ENCODE data around the gene EVA1B. TPM values are rescaled to one million over a fixed set of nuclear protein-coding genes. Genes with fewer than 3 reads are reported as not detected.

The EVA1B gene
- total RNA-seq, 1 donor from 2014 or later: 3.1 TPM

- Histone ChIP-seq H3F3A (ENCODE audit: low read depth) (peaks cover 29% of the 10 kb centered on the region), H4K20me1 (ENCODE audit: low read depth) (peaks cover 33% of the 10 kb centered on the region), H3K27me3 (no peaks in the 10 kb centered on the region), H3K36me3 (peaks cover 15% of the 10 kb centered on the region), H3K9ac (no peak overlapping the region), H3K27ac (no peak overlapping the region), H3K4me3 (no peak overlapping the region), H3K4me1 (no peaks in the 10 kb centered on the region), H3K9me3 (ENCODE audit: low read depth) (no peaks in the 10 kb centered on the region), H3K4me2 (no peak overlapping the region), H3K79me2 (ENCODE audit: low read depth) (peaks cover 43% of the 10 kb centered on the region), H2AFZ (replicated peaks) (no peak overlapping the region)
- Mint-ChIP-seq H3K4me1 (peaks cover 2% of the 10 kb centered on the region), H3K4me3 (no peak overlapping the region), H3K27me3 (ENCODE audit: insufficient read depth, low read depth) (no peaks in the 10 kb centered on the region), H3K9me3 (no peaks in the 10 kb centered on the region), H3K27ac (no peak overlapping the region), H3K36me3 (peaks cover 29% of the 10 kb centered on the region)
- TF ChIP-seq EZH2 (IDR thresholded peaks at IDR 0.05) (no peak), CTCF (IDR thresholded peaks at IDR 0.05) (peak; percentile 85), EZH2phosphoT487 (IDR thresholded peaks at IDR 0.05) (no peak)
- DNase-seq (ENCODE audit: low spot score): peak; percentile 89
Measured at GRCh38 chr1:36285443-36286101, 37.9 kb downstream of the EVA1B start.

GRCh38 chr1:36284517-36284916, 38.9 kb downstream of the EVA1B start:
- Mint-ChIP-seq H3K27me3 (ENCODE audit: insufficient read depth, low read depth) (no peaks in the 10 kb centered on the region), H3K4me3 (no peak overlapping the region), H3K36me3 (peaks cover 26% of the 10 kb centered on the region), H3K9me3 (no peaks in the 10 kb centered on the region), H3K4me1 (peaks cover 5% of the 10 kb centered on the region), H3K27ac (no peak overlapping the region)
- Histone ChIP-seq H3F3A (ENCODE audit: low read depth) (peaks cover 29% of the 10 kb centered on the region), H3K4me2 (no peak overlapping the region), H4K20me1 (ENCODE audit: low read depth) (peaks cover 44% of the 10 kb centered on the region), H3K9ac (no peak overlapping the region), H3K9me3 (ENCODE audit: low read depth) (no peaks in the 10 kb centered on the region), H3K36me3 (peaks cover 15% of the 10 kb centered on the region), H3K4me1 (no peaks in the 10 kb centered on the region), H3K27ac (peak overlapping the region; percentile 51), H2AFZ (replicated peaks) (no peak overlapping the region), H3K4me3 (no peak overlapping the region), H3K27me3 (no peaks in the 10 kb centered on the region), H3K79me2 (ENCODE audit: low read depth) (peaks cover 51% of the 10 kb centered on the region)
- TF ChIP-seq EZH2phosphoT487 (IDR thresholded peaks at IDR 0.05) (no peak), CTCF (IDR thresholded peaks at IDR 0.05) (no peak)
- no peak for DNase-seq (ENCODE audit: low spot score)

GRCh38 chr1:36284061-36284460, 39.4 kb downstream of the EVA1B start:
- Mint-ChIP-seq H3K4me1 (peaks cover 5% of the 10 kb centered on the region), H3K4me3 (no peak overlapping the region), H3K27me3 (ENCODE audit: insufficient read depth, low read depth) (no peaks in the 10 kb centered on the region), H3K36me3 (peaks cover 23% of the 10 kb centered on the region), H3K9me3 (no peaks in the 10 kb centered on the region), H3K27ac (no peak overlapping the region)
- no peak overlapping the region for H3K4me2 ChIP-seq
- H3F3A ChIP-seq (ENCODE audit: low read depth): peaks cover 29% of the 10 kb centered on the region
- no peak overlapping the region for H2AFZ ChIP-seq (replicated peaks)
- H3K27me3 ChIP-seq: no peaks in the 10 kb centered on the region
- H4K20me1 ChIP-seq (ENCODE audit: low read depth): peaks cover 48% of the 10 kb centered on the region
- H3K27ac ChIP-seq: peak overlapping the region; percentile 13
- DNase-seq (ENCODE audit: low spot score): no peak
- no peaks in the 10 kb centered on the region for H3K4me1 ChIP-seq
- TF ChIP-seq EZH2phosphoT487 (IDR thresholded peaks at IDR 0.05): no peak
- no peak for TF ChIP-seq CTCF (IDR thresholded peaks at IDR 0.05)
- no peak for TF ChIP-seq EZH2 (IDR thresholded peaks at IDR 0.05)
- no peaks in the 10 kb centered on the region for H3K9me3 ChIP-seq (ENCODE audit: low read depth)
- H3K9ac ChIP-seq: no peak overlapping the region
- H3K79me2 ChIP-seq (ENCODE audit: low read depth): peaks cover 51% of the 10 kb centered on the region
- peaks cover 15% of the 10 kb centered on the region for H3K36me3 ChIP-seq
- no peak overlapping the region for H3K4me3 ChIP-seq
